Raji (cell line): ENCODE data around the gene EIF4E3.

ENCODE experiments used
- POLR2A ChIP-seq: IDR thresholded peaks from 2 replicates; pipeline ENCODE4 v1.6.1; 2011; ENCODE audit warnings: low read depth, low read length, control low read depth; ENCODE audit not compliant: insufficient read depth

Gene EIF4E3

DNA sequence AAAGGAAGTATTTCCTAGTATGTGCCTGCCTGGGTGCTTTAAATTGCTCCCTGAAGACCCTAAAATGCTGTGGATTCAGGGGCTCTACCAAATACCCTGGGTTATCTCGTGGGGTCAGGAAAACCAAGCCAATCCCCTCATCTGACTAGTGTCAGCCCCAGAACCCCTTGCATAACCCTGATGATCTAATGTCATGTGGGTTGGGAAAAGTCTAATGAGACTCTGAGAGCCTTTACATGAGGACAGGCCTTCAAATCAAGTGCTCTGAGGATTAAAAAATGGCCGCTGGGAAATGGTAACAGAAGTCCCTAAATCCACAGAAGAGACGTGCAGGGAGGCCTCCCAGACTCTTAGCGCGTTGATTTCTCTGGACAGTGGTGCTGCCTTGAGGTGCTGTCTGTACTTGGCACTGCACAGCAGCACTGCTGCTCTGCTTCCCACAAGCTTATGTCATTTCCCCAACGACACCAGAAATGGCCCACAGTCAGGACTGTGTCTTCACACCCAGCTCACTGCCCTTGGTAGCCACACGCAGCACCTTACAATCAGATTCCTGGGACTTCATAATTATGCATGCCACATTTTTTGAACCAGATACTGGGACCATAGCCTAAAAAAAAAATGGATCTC lies 16.6 kb downstream of the EIF4E3 start:
- no peak for TF ChIP-seq POLR2A

DNA sequence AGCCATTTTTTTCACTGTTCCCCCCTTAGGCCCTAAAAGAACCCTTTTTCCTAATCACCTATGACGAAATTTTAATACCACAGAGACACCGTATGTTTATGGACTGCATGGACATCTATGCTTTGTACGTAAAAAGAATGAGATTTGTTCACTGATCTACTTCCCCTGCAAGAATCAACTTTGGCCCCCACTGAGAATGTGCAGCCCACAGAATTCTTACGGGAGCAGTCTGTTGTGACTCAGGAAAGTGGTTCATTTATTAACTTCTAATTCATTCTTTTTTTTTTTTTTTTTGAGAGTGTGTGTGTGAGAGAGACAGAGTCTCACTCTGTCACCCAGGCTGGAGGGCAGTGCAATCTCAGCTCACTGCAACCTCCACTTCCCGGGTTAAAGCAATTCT lies 17.6 kb downstream of the EIF4E3 start:
- TF ChIP-seq POLR2A, result no peak

GRCh38 chr3:71705681-71706080 lies 19.5 kb downstream of the EIF4E3 start:
- TF ChIP-seq POLR2A, result no peak

DNA sequence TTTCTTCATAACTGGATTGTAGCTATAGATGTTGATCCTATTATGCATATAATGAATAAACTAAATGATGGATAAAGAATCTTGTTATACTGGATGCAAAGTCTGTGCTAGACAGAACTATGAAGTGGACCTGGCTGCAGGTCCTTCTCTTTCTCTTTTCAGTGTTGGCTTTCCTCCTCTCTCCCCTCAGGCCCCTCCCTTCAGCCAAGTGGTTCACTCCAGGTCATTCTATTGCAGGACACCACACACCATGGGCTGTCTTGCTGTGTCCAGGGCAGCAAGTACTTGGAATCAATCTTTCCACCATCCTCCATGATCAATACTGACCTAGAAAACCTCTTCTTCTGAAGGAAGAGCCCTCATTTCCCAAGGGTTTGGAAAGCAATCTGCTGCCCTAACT lies 20.3 kb downstream of the EIF4E3 start:
- no peak for TF ChIP-seq POLR2A

GRCh38 chr3:71703797-71704196 lies 21.4 kb downstream of the EIF4E3 start:
- TF ChIP-seq POLR2A, result no peak

- TF ChIP-seq POLR2A, result no peak
Observed at GRCh38 chr3:71702131-71703024, 22.8 kb downstream of the EIF4E3 start.

DNA sequence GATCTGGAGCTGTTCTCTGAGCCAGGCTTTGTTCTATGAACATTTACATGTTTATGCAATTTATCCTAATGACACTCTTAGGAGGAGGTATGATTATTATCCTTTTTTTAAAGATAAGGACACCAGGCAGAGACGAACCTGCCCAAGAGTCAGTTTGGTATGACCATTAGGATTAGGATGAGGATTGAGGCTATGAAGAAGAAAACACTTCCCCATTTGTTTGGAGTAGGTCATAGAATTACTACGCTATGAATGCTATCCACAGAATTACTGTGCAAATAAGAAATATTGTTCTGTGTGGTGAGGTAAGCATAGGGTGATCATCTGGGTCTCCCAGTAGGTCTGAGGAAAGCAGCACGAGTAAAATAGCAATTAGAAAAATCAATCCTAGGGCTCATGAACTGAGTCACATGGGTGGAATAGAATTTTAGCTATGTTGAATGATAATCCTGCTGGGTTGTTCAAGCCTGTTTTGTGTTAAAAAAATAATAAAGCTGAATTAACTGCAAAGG lies 23.9 kb downstream of the EIF4E3 start:
- TF ChIP-seq POLR2A, result no peak

DNA sequence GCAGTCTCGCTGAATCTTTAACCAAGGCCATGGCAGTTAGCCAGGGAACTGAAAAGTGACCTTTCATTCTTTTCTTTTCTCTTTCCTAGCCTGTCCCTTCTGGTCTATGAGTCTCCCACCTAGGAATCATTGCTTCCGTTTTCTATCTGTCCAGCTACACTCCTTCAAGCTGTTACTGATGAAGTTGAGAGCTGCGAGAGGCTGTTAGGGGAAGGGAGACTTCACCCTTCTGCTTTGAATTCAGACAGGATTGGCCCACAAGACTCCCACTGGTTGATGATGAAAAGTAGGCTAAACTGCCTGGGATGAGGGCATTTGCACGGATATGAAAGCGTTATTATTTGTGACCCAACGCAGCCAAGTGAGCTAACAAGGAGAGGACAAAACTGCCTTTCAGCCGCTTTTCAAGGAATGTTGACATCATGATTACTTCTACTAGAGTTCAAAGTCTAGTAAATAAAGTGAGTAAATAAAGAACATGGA lies 30.2 kb downstream of the EIF4E3 start:
- no peak for TF ChIP-seq POLR2A

GRCh38 chr3:71694358-71694999 lies 30.7 kb downstream of the EIF4E3 start:
- TF ChIP-seq POLR2A, result no peak

DNA sequence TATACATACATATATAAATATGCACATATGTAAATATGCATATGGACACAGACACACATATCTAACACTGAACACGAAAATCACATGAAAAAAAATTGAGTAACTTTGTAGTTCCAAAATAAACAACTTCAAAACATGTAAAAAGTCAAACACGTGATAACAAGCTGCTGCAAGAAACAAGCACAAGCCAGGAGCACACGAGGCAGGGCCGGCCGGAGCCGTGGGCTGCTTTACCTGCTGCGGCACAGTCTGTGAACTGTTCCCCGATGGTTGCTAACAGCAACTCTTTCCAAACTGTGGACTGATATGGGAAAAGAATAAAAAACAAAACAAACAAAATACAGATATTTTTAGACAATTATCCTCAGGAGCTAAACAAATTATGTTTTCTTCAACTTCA lies 31.6 kb downstream of the EIF4E3 start:
- no peak for TF ChIP-seq POLR2A

DNA sequence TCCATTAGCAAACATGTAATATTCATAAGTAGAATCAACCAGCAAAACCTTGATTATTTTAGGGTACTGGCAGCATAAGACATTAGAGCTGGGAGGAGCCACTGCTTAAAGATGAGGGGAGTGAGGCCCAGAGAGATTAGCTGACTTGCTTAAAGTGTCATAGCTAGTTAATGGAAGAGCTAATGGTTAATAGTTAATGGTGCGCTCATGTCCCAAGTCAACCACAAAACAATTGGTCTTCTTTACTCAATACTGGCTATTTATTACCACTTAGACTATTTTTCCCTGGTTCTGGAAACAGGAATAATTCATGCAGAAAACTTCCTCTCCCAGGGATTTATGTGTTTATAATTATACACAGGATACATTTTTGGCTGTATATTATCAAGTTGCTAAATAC lies 33.1 kb downstream of the EIF4E3 start:
- TF ChIP-seq POLR2A, result no peak

- TF ChIP-seq POLR2A, result no peak
Observed at GRCh38 chr3:71690341-71690841, 34.8 kb downstream of the EIF4E3 start.

GRCh38 chr3:71689291-71689690 lies 35.9 kb downstream of the EIF4E3 start:
- no peak for TF ChIP-seq POLR2A

DNA sequence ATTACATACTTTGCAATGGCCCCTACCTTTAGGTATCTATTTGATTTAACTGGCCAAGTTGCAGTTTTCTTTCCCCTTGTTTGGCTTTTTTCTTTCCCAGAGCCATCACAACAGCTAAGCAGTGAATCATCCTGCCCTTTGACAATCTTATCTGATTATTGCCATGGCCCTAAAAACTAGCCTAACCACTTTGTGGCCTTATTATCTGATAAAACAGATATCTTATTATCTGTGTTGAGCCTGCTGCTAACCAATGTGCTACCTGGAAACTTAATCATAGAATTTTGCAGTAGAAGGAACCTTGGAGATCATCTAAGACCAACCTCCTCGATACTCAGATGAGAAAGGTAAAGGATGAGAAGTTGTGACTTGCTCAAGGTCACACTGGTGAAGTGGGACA lies 37.1 kb downstream of the EIF4E3 start:
- TF ChIP-seq POLR2A, result no peak

DNA sequence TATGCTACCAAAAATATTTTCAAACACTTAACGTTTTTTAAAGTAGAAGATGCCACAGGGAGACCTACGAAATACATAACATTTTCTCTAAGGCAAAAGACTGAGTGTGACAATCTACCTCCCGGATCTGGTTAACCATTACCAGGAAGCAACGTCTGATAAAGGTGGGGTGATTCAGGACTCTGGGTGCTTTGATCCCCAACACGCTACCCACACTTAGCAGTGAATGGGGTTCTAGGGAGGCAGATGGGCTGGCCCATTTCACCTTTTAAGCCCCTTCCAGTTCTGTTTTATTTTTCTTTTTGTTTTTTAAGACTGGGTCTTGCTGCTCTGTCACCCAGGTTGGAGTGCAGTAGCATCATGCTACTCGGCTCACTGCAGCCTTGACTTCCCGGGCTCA lies 39.5 kb downstream of the EIF4E3 start:
- TF ChIP-seq POLR2A, result no peak

DNA sequence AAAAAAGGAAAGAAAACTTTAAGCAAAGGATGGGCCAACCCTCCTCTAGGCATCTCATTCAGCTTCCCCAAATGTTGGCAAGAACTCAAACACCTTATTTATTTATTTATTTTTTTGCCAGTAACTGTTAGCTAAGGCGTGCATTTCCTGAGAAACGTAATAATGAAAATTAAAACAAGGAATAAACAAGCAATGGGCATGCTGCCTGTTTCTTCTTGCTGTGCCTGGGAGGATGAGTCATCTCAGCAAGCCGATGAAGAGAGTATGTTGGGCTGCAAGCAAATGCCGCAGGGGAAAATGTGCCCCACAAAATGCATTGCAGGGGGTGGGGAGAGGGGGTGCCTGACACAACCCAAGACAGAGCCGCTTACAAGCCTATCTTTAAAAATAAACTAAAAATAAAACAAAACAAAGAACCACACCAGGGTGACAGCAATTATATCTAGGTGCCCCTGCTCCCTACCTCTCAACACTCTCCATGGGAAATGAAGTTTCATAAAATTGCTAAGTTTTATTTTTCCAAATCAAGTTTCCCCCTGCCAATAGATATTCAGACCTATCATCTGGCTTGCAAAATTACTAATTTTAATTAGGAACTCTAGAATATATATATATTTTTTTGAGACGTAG lies 40.3 kb downstream of the EIF4E3 start:
- TF ChIP-seq POLR2A, result no peak
